GM21423 (cell line): ENCODE data around the gene CDC42BPB.
"Not testable (repeated sequence)": the region's sequence is repeated elsewhere in the genome, so short reads cannot be mapped to it uniquely, and the experiment has no call there.

Experiments used
- ATAC-seq: cut with Tn5 transposase; IDR thresholded peaks from one replicate; pipeline ENCODE4 v1.9.1; 2021; ENCODE audit warnings: mild to moderate bottlenecking, moderate library complexity; ENCODE audit not compliant: unreplicated experiment

The CDC42BPB gene

GRCh38 chr14:102931580-102932285 is 125.6 kb downstream of the CDC42BPB start:
- ATAC-seq, result no peak

- ATAC-seq, result no peak
These were observed 126.4 kb downstream of the CDC42BPB start for GRCh38 chr14:102930753-102931579.

GRCh38 chr14:102930138-102930752 is 127.1 kb downstream of the CDC42BPB start:
- no peak for ATAC-seq

DNA sequence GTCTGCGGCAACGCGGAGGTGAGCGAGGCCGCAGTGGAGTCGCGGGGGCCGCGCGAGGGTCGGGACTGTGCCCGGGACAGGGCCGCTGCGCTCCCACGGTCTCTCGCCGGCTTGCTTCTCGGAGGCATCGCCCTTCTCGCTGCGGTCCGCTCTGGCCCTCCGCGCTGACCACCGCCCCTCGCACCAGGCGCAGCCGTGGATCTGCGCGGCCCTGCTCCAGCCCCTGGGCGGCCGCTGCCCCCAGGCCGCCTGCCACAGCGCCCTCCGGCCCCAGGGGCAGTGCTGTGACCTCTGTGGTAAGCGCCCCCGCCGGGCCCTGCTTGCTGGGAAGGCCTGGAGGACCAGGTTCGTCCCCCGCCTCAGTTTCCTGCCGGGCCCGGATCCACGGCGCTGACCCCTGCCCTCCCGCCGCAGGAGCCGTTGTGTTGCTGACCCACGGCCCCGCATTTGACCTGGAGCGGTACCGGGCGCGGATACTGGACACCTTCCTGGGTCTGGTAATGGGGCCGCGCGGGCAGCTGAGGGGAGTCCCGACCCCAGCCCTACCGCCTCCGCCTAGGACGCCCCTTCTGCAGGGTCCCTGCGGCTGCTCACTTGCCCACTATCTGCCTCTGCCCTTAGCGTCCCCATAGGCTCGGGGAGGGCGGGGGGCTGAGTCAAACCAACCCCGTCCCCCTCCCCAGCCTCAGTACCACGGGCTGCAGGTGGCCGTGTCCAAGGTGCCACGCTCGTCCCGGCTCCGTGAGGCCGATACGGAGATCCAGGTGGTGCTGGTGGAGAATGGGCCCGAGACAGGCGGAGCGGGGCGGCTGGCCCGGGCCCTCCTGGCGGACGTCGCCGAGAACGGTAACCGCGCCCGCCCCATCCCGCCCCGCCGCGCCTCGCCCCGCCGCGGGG is 127.9 kb downstream of the CDC42BPB start:
- ATAC-seq, result no peak

DNA sequence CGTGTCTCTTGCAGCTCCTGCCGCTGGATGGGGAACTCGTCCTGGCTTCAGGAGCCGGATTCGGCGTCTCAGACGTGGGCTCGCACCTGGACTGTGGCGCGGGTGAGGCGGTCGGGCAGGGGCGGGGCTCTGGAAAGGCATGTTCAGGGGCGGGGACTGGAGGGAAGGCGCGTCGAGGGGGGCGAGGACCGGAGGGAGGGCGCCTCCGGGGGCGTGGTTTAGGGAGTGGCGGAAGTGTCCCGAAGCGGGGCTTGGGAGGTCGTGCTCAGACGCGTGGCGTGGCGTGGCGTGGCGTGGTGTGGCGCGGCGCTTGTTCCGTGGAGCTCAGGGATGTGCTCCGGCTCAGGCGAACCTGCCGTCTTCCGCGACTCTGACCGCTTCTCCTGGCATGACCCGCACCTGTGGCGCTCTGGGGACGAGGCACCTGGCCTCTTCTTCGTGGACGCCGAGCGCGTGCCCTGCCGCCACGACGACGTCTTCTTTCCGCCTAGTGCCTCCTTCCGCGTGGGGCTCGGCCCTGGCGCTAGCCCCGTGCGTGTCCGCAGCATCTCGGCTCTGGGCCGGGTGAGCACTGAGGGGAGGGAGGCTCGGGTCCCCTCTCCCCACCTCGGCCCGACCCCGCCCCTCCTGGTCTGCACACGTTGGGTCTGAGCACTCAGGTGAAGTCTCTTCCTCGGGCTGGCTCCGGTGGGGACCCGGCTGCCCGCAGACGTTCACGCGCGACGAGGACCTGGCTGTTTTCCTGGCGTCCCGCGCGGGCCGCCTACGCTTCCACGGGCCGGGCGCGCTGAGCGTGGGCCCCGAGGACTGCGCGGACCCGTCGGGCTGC is 128.7 kb downstream of the CDC42BPB start:
- ATAC-seq, result peak; percentile 78

GRCh38 chr14:102927878-102928411 is 129.4 kb downstream of the CDC42BPB start:
- peak; percentile 28 for ATAC-seq

GRCh38 chr14:102927346-102927877 is 129.9 kb downstream of the CDC42BPB start:
- ATAC-seq, result no peak

GRCh38 chr14:102926840-102927239 is 130.5 kb downstream of the CDC42BPB start:
- not testable (repeated sequence) for ATAC-seq

DNA sequence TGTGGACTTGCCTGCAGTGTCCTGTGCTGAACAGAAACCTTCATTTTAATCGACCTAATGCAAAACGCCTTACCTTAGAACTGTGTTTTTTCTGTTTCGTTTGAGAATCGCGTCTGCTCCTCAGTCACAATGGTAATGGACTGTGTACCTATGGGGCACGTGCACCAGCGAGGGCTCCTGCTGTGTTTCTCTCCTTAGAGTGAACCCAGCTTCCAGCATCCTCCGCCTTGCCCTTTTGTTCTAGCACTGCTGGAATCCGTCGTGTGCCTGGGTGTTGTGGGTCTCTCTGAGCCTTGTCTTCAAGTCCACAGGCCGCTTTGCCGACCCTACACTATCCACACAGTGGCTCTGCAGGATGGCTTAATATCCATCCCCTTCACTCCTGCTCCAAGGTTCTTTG is 131.2 kb downstream of the CDC42BPB start:
- ATAC-seq, result no peak

GRCh38 chr14:102925646-102926045 is 131.7 kb downstream of the CDC42BPB start:
- ATAC-seq, result no peak

- ATAC-seq, result no peak
These were observed 132.4 kb downstream of the CDC42BPB start for GRCh38 chr14:102924632-102925588.

- ATAC-seq, result no peak
These were observed 133.3 kb downstream of the CDC42BPB start for GRCh38 chr14:102923925-102924486.

DNA sequence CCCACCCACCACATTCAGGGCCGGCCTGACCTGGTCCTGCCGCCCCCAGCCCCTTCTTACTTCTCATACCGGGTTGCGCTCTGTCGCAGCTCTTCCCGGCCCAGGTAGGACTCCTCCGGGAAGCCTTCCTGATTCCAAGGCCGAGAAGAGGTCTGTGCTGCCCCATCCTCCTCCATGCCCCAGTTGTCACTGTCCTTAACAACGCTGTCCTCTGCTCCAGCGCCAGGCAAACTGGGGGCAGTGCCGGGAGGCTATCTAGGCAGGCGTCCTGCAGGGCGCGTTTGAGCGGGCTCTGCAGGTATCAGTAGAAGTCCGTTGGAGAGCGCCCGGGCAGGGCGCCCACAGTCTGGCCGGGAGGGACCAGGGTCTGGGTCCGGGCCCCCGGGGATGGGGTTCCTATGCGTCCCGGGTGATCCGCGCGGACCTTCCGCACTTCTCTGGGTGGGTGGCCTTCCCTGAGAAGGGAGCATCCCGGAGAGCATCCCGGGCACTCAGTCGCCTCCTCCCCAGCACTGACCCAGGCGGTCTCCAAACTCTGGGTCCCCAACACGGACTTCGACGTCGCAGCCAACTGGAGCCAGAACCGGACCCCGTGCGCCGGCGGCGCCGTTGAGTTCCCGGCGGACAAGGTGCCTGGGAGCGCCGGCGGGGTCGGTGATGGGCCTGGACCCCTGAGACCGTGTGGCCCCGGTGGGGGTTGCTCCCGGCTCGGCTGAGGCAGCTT is 134.0 kb downstream of the CDC42BPB start:
- no peak for ATAC-seq

DNA sequence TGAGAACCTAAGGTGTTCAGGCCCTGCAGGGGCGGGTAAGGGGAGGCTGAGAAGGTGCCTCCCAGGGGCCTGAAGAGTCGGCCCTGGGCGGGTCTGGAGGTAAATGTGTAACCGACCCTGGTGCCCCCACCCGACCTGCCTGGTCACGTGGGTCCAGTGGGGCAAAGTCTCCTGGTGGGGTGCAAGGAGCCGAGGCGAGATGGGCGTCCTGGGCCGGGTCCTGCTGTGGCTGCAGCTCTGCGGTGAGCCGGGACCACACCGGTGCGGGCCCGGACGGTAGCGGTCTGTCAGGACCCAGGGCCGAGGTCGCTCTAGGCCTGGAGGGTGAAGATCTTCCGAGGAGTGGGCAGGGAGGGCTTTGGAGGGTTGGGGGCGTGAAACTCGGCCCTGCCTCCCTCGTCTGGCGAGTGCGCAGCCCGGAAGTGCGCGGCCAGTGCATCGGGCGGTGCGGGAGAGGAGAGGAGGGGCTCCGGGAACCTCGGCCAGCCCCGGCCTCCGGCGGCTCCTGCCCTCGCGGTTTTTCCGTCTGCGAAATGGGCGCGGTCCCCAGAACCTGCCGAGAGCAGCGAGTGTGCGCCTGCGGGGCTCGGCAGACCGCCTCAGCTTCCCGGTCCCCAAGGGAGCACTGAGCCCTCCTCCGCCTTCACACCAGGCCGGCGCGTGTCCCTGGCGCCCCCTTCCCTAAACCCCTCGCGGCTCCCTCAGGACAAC is 134.7 kb downstream of the CDC42BPB start, which contains the start of gene AMN:
Gene AMN (plus strand): TSS at position 174 of the 711 bp plus-strand sequence. CDS start 26 bp downstream, at position 200.
- ATAC-seq, result no peak

GRCh38 chr14:102920998-102921304 is 136.4 kb downstream of the CDC42BPB start:
- no peak for ATAC-seq

DNA sequence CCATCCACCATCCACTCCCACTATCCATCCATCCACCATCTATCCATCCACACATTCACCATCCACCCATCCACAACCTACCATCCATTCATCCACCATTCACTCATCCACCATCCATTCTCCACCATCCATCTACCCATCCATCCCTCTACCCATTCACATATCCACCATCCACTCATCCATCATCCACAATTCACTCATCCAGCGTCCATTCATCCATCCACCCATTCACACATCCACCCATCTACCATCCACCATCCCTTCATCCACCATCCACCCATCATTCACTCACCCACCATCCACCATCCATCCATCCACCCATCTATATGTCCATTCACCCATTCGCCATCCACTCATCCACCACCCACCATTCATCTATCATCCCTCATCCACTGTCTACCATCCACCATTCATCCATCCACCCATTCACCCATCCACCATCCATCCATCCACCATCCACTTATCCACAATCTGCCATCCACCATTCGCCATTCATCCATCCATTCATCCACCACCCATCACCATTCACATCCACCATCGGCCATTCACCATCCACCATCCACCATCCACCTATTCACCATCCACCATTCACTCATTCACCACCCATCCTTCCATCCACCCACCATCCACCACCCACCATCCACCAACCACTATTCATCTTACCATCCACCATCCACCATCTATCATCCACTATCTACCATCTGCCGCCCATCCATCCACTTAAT is 136.9 kb downstream of the CDC42BPB start:
- no peak for ATAC-seq
